CD4-positive, alpha-beta T cell treated with Interleukin-15 for 4 hours (primary cell): ENCODE results near the gene MEF2C.

ENCODE experiments used
- DNase-seq: peaks from one replicate; pipeline ENCODE4 v3.0.0-alpha.2; 2020; ENCODE audit warnings: low spot score

Gene MEF2C

DNA sequence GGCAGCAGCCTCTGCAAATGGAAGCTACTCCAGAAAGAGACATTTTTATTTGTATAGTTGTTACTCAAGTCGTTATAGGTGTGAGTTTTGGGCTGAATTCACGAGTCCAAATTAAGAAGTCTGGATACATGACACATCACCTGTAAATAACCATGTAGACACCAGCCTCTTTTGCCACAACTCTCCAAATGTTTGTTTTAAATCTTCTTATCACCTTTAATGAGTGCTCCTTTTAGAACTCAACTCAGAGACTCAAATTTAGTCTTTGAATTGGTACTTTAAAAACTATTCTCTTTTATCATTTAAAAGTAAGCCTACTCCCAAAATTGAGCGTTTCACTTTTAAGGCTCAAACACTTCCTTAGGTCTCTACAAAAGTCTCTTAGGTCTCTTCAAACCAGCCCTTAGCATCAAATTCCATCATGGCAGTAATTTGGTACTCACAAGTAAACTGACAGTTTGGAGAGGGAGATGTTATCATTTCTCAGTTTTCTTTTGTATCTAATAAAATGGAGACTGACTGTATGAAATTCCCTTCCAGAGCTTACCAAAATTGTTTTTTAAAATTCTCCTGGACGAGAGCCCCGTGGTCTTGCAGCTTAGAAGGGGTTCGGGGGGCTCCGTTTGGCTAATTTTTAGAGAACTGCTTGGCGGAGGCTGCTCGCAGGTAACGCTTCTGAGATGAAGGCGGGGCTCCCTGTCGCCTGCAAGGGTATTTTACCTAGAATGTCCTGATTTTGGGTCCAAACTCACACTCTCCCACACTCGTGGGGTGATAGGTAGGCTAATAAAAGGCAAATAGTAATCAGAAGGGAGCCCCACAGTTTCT, 194.6 kb downstream of the MEF2C start:
- DNase-seq: no peak

DNA sequence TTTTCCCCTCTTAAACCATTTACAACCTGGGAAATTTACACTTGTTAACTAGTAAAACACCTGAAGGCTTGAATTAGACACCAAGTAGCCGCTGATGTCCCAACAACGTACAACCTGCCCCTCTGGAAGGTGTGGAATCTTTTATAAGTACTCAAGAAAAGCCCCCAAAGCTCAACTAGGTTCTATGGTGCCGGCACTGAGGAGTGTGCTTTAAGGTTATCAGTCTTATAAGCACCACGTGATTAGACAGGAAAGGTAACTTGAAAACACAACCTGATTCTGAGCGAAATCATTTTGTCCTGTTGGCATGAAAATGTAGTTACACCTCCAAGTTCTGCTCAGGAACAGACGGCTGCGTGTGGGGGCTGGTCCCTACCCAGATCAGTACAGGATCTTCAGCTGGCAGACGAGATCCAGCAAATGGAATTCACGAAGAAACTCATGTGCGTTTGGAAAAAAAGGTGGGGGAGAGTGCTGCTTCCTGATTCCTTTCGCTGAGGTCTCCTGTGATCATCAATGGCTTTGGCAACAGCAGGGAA, 195.5 kb downstream of the MEF2C start:
- no peak for DNase-seq

DNA sequence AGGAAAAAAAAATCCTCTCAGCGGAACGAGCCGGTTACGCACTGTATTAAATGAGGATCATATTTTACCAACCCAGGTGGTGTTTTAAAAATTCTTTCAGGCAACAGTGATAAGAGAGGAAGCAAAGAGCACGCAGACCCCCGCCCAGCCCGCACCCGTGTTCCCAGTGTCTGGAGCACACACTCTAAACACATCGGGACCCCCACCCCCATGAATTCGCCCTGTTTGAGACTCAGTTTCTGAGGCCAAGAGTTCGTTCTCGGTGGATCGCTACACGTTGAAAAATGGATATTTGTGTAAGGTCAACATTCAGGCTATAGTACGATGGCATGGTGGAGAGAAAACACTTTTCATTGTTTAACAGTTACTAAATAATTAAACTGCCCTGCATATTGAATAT, 196.3 kb downstream of the MEF2C start:
- no peak for DNase-seq

DNA sequence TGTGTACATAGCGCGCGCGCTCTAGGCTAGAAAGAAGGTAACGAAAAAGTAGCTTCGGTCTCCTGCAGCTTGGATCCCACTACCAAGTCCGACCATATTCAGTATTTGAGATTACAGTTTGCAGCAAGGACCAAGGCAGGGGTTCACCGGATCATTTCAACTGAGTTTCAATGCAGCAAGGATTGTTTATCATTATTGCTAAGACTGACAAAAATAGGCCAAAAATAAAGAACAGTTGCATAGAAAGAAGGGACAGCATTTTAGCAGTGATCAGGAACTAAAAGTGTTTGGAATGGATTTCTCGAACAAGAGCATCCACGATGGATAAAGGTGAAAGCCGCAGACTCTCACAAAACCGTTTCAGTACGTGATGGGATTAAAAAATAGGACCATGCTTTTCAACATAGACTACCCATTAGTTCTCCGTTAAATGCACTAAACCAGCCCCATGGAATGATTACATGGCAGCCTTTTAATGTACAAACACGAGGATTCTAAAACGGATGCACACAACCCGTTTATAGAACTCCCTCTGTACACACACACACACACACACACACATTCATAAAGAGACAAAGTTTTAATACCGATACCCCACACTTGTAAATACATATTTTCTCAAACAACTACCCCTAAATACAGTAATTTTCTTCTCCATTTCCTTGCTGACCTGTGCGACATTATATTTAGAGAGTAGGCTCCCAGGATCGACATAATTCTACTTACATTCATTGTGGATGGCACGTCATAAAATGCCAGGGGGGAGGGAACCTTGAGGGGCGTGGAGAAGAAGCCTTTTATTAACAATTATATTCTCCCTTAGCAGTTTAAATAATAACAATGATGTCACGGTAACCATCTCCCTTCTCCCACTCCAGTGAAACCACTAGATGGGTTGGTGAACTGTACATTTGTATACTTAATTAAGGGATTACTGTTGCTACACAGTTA, 197.1 kb downstream of the MEF2C start:
- DNase-seq: no peak

DNA sequence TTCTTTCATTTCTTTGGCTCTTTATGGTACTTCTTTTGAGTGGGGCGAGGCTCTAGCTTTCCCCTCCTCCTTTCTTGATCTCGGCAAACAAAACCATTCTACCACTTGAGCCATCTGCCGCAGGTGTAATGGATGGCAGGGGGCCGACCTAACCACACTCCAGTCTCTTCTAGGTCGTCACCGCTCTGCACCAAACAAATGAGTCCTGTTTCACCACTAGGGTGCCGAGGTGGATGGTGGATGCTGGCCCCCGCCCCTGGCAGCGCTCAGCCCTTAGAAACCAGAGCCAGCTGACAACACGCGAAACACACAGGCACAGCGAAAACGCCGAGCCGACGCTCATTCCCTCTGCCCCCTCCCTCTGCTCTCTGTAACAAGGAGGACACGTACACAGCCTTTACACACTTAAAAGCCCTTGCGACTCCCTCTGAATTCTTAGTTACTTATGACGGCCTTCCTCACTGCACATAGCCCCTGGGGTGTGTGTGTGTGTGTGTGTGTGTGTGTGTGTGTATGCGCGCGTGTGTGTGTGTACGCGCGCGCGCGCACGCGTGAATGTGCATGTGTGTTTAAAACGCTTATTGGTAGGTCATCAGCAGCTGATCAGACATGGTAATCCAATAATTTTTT, 199.4 kb downstream of the MEF2C start:
- no peak for DNase-seq

DNA sequence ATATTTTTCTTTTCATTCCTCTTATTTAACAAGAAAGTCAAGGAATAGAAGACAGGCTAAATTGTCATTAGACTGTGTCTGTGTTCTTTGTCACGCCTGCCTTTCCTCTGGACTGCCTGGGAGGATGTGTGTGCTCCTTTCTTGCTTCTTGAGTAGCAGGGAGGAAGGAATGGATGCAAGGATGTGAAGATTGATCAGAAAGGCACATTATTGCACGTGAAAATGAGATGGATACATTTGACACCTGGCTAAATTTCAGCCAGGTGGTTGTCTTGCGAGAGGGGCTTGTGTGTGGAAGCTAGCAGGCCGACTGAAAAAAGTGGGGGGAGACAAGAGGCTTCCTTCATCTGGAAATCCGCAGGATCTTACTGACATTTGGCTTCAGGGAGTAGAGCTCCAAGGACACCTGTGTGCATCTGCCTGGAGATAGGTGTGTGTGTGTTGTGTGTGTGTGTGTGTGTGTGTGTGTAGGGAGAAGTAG, 200.1 kb downstream of the MEF2C start:
- DNase-seq: no peak

DNA sequence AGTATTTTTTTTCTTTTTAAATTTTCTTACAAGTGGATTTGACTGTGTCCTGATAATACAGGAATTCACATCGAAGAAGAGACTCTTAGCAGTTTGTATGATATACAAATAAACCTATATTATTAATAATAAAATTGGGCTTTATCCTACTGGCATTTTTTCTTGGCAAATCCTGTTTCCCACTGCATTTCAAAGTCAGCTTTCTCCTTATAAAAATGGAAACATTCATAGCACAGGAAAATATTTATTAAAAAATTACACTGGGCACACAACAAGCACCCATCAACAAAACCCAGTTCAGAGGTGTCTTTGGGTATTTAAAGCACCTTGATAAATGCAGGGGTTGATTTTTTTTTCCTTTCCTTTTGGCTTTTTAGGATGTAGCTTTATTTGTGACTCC, 200.9 kb downstream of the MEF2C start:
- no peak for DNase-seq

DNA sequence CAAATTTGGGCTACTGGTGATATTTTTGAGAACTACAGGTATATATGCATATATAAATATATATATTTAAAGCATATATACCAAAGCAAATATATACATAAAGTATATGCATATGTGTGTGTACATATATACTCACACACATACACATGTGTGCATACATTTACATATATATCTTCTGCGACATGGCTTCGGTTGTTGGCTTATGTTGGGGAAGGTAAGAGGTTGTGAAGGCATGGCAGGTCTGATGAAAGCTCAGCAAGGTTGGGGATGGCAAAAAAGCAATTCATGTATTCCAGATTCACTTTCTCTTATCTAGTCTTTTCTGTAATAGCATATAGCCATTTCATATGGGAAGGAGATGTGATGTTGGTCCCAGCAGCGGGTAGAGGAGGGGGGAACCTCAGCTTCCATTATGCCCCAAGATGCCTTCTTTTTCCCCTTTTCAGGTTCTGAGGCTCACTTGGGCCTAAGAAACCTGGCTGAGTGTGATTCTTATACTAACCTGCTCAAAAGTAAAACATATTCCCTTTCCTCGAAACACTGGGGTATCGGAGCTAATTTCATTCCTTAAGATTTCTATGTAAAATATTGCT, 201.7 kb downstream of the MEF2C start:
- no peak for DNase-seq

DNA sequence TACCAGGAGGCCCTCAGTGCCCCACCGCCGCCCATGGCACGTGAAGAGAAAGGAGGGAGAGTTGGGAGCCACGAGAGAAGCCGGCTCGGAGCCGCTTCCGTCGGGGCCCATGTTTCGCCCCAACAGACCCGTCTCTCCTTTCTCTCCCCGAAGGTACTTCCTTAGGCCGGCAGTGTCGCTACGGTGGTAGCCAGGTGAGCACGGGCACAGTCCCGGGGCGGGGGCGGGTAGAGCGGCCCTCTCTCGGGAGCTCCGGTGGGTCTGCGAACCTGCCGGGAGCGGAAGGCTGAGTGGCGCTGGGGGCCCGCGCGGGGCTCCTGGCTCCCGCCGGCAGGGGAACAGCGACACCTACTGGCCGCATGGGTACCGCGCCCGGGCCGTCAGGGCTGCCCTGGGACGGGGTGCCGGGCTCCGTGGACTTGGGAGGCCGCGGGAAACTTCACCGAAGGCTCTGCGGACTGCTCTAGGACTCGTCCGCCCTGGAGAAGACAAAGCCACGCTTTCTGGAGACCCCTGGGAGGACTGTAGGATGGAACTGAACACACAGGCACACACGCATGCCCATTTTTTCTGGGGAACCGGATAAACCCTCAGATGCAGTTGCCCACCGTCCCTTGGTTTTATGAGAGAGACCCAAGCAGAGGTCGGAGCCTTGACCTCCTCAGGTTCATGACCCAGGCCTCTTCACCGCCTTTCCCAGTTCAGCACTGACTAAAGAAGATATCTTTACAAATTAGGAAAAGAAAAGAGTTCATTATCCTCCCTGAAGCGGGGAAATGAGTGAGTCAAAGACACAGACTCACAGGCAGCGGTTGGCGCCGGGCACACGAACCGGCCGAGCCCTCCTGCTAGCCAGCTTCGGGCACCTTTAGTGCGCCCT, 202.5 kb downstream of the MEF2C start:
- DNase-seq: peak; percentile 73

DNA sequence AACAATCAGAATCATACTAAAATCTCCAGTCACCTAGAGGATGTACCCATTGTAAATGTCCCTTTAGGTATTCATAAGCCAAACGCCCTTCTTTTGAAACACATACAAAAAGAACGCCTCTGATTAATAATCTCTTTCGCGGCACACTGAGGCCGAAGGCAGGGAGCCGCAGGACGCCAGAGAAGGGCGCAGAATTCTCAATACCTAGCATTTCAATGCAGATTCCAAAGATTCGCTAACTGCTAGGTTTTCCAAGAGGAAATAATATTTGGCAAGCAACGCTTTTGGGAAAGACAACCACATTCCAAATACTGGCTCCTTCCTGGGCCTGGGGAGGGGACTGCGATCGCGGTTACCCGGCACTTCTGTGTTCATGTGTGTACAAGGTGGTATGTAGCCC, 203.3 kb downstream of the MEF2C start:
- no peak for DNase-seq

DNA sequence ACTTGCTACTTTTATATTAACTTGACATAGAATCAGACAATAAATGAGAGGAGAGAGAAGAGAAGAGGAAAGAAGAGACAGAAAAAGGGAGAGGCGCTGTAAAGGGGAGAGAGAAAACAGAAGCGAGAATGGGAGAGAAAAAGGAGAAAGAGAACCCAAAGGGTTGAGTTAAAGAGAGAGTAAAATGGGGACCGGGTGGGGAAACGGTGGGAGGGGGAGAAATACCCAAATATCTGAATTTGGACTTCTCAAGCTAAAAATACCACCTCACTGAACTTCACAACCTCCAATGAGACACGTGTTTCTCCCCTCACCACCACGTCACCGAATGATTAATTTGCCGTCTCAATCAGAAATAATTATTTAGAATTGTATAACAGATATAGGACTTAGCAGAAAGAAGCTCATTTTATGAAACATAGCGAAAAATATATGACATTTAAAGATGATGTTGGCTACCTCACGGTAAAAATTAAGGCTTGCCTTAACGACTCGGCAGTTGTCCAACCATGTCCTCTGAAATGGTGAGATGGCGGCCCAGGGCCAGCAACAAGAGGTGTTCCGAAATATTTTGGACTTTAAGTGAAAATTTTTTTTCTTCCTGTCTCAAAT, 204.1 kb downstream of the MEF2C start:
- no peak for DNase-seq

DNA sequence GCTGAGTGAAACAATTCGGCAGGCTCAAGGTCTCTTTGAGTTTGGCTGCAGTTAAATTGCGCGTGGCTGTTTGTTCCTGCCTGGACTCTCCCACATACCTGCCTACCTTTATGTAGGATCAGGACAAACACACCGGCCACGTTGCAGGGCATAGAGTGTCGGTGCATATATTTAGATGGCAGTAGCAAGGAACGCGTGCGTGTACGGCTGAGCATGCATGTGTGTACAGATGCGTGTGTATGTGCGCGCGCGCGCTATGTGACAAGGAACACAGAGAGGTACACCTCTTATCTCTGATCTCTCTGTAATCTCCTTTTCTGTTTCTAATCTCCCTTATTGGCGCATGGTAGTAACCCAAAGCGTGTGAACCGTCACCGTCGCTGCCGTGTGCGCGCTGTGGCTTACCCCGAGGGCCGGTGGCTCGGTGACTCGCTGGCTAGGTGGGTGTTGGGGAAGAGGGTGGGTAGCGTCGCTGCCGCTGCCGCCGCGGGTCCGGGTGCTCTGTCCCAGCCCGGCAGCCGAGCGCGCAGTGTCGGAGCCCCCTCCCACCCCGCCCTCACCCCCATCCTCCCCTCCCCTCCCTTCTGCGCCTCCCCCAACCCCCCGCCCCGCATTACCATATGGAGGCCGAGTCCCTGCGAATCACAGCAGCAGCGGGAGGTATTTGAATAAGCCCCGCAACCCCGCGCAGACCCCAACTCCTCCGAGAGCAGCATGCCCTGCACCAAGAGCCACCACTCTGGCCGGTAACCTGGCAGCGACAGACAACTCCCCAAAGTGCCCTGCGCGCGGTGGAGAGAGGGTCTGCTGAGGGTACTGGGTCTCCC, 204.8 kb downstream of the MEF2C start:
- DNase-seq: no peak

DNA sequence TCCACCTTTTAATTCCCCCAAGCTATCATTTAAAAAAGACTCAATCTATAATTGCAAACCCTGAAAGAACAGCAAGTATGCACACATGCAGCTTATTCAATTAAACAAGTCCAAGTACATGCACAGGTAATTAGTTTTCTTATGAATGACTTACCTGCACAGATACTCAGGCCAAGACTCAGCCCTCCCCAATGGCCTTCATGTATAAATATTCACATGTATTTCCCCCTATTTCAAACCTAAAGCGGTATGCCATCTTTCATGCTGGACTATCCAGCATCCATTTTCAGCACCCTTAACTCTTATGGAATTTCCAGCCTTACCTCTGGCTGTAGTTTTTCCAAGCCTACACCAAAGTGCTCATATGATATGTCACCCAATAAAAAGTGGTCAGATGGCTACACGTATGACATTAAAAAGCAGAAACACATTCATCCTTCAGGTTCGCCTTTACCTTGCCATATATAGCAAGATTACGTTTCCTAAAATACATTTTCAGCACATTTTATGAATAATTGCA, 205.5 kb downstream of the MEF2C start:
- DNase-seq: no peak

DNA sequence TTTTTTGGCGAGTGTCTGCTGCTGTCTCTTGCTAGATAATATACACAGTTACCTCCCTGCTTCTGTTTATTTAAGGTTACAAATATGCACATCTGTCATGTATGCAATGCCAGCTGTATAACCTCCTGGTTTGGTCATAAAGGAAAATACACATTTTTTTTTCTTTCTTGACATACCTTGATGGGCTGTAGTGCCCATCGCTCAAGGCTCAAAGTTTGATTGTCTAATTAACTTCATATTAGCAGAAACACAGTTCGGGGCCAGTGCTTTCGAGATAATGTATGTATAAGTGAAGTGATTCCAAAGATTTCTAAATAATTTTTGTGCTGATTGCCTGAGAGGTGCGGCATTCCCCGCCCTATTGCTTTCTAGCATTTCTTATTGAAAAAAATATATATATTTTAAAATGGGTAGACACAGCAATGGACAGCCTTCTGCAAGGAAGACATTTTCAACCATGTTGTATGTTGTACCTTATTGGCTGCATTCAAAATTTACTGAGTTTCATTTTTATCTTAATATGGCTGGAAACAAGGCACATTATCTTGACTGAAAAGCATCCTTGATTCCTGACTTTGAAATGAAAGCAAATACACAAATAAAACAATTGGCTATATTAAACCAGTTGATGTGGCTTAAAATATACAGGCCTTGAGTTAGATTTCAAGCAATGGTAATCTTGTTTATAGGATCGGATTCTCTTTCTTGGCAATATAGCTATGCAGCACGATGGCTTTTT, 206.2 kb downstream of the MEF2C start:
- DNase-seq: no peak

DNA sequence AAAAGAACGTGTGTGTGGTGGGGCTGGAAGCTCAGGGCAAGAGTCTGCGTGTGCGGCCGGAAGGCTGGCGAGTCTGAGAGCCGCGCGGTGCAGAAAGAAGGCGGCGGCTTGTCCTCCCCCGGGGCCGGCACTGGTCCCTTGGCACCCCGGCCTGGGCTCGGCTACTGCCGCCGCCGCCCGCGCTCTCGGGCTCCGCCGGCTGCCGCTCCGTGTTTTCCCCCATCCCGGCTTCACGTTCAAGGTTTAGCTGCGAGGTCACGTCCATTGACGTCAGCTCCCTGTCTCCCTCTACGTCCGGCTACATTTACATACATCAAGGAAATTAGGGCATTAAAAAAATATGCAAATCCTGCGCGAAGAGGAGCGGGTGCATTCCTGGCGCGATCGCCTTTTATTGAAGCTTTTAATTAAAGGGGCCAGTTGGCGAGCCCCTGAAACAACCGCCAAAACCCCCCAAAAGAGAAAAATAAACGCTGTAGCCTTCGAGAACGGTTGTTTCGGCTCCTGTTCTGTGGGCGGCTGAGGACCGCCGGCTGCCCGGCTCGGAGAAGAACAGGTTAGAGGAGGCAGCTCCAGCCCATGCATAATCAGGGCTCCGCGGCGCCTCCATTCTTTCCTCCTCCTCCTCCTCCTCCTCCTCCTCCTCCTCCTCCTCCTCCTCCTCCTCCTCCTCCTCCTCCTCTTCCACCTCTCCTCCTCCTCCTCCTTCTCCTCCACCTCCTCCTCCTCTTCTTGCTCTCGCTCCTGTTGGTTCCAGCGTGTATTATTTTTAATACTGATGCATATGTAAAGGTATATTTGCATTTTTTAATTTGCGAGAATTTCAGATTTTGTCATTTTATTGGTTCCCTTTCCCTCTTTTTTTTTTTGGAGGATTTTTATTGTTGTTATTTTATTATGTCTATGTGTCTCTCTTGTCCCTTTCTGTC, 207.0 kb downstream of the MEF2C start:
- DNase-seq: no peak

DNA sequence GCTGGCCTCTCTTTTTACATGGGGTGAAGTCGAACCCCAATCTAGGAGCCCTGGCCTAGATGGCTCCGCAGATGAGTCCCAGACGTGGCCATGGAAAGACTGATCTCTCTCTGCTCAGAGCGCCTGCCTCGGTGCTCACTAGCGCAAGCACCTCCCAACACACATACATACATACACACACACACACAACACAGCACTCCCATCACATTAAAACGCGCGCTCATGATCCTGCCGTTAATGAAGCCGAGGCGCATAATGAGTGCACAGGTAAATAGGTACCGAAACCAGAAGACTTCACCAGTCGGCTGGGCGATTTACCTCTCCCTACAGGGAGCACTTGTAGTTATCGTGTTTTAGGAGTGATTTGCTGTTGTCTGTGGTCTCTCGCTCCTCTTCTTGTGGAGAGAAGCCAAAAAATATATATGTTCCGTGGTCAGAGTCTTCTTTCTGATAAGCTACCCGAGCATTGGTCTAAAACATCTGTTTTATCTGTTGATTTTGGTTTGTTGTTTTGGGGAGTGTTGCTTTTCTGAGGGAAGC, 207.7 kb downstream of the MEF2C start:
- no peak for DNase-seq
